A673 (cell line): ENCODE data around the gene TRDN. TPM values are rescaled to one million over a fixed set of nuclear protein-coding genes. Genes with fewer than 3 reads are reported as not detected.
"Not testable (repeated sequence)": the region's sequence is repeated elsewhere in the genome, so short reads cannot be mapped to it uniquely, and the experiment has no call there.

Experiments used
- BruUV-seq: library from RNA; stranded (reverse); fragments of 400-500 nt; replicated peaks from 2 replicates; lab custom pipeline; 2021; lab: Mats Ljungman, UMichigan
- CTCF ChIA-PET: fragments of 300-600 bp; sonication (Branson Sonifier 250); formaldehyde crosslinking; loops from one replicate; lab custom pipeline; 2022; ENCODE audit warnings: antibody characterized with exemption; lab: Charles Lee
- POLR2A ChIA-PET: fragments of 300-600 bp; sonication (Branson Sonifier 250); formaldehyde crosslinking; loops from one replicate; lab custom pipeline; 2022; ENCODE audit warnings: antibody characterized with exemption; ENCODE audit not compliant: low non-redundant PET; lab: Charles Lee
- DNase-seq: peaks from one replicate; pipeline ENCODE4 v3.0.0-alpha.2; 2015; ENCODE audit warnings: low spot score
- H3K27ac ChIP-seq: fragments of 200-600 bp; sonication (generic); 2 replicates; pipeline ENCODE4 v1.5.1; 2016; ENCODE audit warnings: mixed run types, low read depth, mild to moderate bottlenecking, mixed read lengths, antibody characterized with exemption, low read length; ENCODE audit not compliant: poor library complexity, severe bottlenecking
- H3K27me3 ChIP-seq: fragments of 200-600 bp; sonication (generic); replicated peaks from 2 replicates; pipeline ENCODE4 v1.6.1; 2017; ENCODE audit warnings: mixed run types, low read depth, mild to moderate bottlenecking, mixed read lengths, antibody characterized with exemption, low read length; ENCODE audit not compliant: insufficient read depth, poor library complexity
- H3K36me3 ChIP-seq: fragments of 200-600 bp; sonication (generic); 2 replicates; pipeline ENCODE4 v1.6.1; 2016; ENCODE audit warnings: mixed run types, mild to moderate bottlenecking, mixed read lengths, antibody characterized with exemption, low read length; ENCODE audit not compliant: insufficient read depth, poor library complexity, severe bottlenecking
- H3K4me1 ChIP-seq: fragments of 200-600 bp; sonication (generic); 2 replicates; pipeline ENCODE4 v1.6.1; 2017; ENCODE audit warnings: mixed run types, mild to moderate bottlenecking, mixed read lengths, antibody characterized with exemption, low read length; ENCODE audit not compliant: insufficient read depth, poor library complexity, severe bottlenecking
- H3K4me3 ChIP-seq: fragments of 200-600 bp; sonication (generic); 2 replicates; pipeline ENCODE4 v1.5.1; 2016; ENCODE audit warnings: low read depth, mixed run types, mild to moderate bottlenecking, mixed read lengths, low read length; ENCODE audit not compliant: poor library complexity, severe bottlenecking
- H3K9me3 ChIP-seq: fragments of 200-600 bp; sonication (generic); 2 replicates; pipeline ENCODE4 v1.6.1; 2016; ENCODE audit warnings: mixed run types, low read depth, mild to moderate bottlenecking, mixed read lengths, antibody characterized with exemption, low read length; ENCODE audit not compliant: poor library complexity, severe bottlenecking
- CTCF ChIP-seq: fragments of 300-800, 200-600 bp; sonication (generic); conservative IDR thresholded peaks from 2 replicates; pipeline ENCODE4 v1.5.1; 2017; ENCODE audit warnings: low read depth, mild to moderate bottlenecking, antibody characterized with exemption, low read length, moderate library complexity, mixed read lengths
- EZH2 ChIP-seq: fragments of 200-600 bp; sonication (generic); IDR thresholded peaks from 2 replicates; pipeline ENCODE4 v1.6.1; 2017; ENCODE audit warnings: borderline replicate concordance, low read depth, mild to moderate bottlenecking, mixed read lengths, antibody characterized with exemption, low read length; ENCODE audit not compliant: poor library complexity, severe bottlenecking
- intact Hi-C: fragments of 100-400 bp; cut with micrococcal nuclease; formaldehyde crosslinking; loops from one replicate; pipeline ENCODE4 v1.10.0; 2022; ENCODE audit not compliant: unreplicated experiment
- total RNA-seq: library from RNA; stranded (reverse); gene quantifications from 2 replicates; pipeline ENCODE4 v1.2.3, GENCODE V29; 2021

TRDN gene
- total RNA-seq, 1 experiment from 2014 or later, result 3.8 TPM

DNA sequence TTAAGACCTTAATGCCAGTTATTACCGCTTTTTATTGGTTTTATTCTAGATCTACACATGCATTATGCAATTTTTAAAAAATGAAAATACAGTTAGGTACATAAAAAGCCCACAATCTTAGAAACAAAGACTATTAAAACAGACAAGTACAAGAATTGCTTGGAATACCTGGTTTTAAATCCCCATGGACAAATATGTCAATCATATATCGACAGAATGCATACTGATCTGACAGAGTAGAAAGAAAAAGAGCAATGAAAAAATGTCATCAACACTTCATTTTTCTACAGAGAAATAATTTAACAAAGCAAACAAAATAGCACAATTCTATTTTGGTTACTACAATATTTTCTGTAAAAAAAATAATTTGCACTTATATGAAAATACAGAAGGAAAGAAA is 139.7 kb downstream of the TRDN start:
- BruUV-seq, result no TSS peak

GRCh38 chr6:123489589-123489988 is 147.2 kb downstream of the TRDN start:
- CTCF ChIA-PET, result no interaction called here
- BruUV-seq, result no TSS peak
- Histone ChIP-seq H3K9me3 (no peaks in the 10 kb centered on the region), H3K4me3 (no peak overlapping the region), H3K27ac (peak overlapping the region; percentile 89), H3K4me1 (peaks cover 53% of the 10 kb centered on the region), H3K27me3 (no peaks in the 10 kb centered on the region), H3K36me3 (no peaks in the 10 kb centered on the region)
- intact Hi-C loops, result no loop called here
- POLR2A ChIA-PET, result no interaction called here
- TF ChIP-seq EZH2 (no peak), CTCF (no peak)
- DNase-seq, result no peak

More for the DNA sequence above, 139.7 kb downstream of the TRDN start:
- Histone ChIP-seq H3K4me3 (no peak overlapping the region), H3K9me3 (no peaks in the 10 kb centered on the region), H3K27me3 (no peaks in the 10 kb centered on the region), H3K4me1 (peaks cover 25% of the 10 kb centered on the region), H3K27ac (no peak overlapping the region), H3K36me3 (no peaks in the 10 kb centered on the region)
- ChIA-PET CTCF (no interaction called here), POLR2A (no interaction called here)
- TF ChIP-seq EZH2 (no peak), CTCF (no peak)
- intact Hi-C loops, result no loop called here
- DNase-seq, result no peak

DNA sequence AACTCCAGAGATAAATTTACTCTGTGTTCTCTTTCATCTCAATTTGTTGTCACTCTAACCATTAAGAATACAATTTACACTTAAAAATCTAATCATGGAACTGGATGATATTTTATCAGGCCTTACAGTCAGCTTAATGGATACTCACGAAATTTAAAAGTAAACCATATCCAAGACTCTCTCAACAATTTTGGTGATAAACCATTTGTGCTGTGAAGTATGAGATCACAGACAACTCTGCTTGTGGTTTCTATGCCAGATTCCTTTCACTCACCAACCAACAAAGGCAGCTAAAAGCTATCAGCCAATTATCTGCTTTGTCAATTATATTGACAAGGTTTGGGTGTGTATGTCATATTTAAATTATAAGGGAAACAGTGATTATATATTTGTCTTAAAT is 155.8 kb downstream of the TRDN start:
- CTCF ChIA-PET, result interaction anchor here (0.7 kb wide), 1 partner anchor 241 kb away, joined by 4 read pairs; no protein-coding TSS in a partner anchor
- no peaks in the 10 kb centered on the region for H3K36me3 ChIP-seq

GRCh38 chr6:123472025-123472702 is 164.6 kb downstream of the TRDN start:
- POLR2A ChIA-PET, H3K27ac ChIP-seq, intact Hi-C loops, BruUV-seq, H3K4me1 ChIP-seq, H3K27me3 ChIP-seq, CTCF ChIA-PET, DNase-seq, H3K36me3 ChIP-seq, H3K4me3 ChIP-seq, H3K9me3 ChIP-seq: not testable (repeated sequence)

More for the DNA sequence above, 155.8 kb downstream of the TRDN start:
- no peak overlapping the region for H3K4me3 ChIP-seq
- no TSS peak for BruUV-seq
- TF ChIP-seq CTCF, result no peak
- no peak for TF ChIP-seq EZH2
- POLR2A ChIA-PET, result no interaction called here
- DNase-seq, result no peak
- H3K9me3 ChIP-seq, result no peaks in the 10 kb centered on the region
- H3K27me3 ChIP-seq, result no peaks in the 10 kb centered on the region
- H3K27ac ChIP-seq, result no peak overlapping the region
- intact Hi-C loops, result no loop called here
- peaks cover 28% of the 10 kb centered on the region for H3K4me1 ChIP-seq
